SU-DHL-6 (cell line): ENCODE data around the gene ARMH3.
"Not testable (repeated sequence)": the region's sequence is repeated elsewhere in the genome, so short reads cannot be mapped to it uniquely, and the experiment has no call there.

Source experiments
- H2AFZ ChIP-seq: fragments of 200-600 bp; sonication (generic); 2 replicates; pipeline ENCODE4 v1.6.1; 2014; ENCODE audit warnings: low read depth, mild to moderate bottlenecking, moderate library complexity, mixed read lengths, antibody characterized with exemption, low read length; ENCODE audit not compliant: severe bottlenecking
- H3F3A ChIP-seq: fragments of 200-600 bp; shearing (Covaris generic); 2 replicates; pipeline ENCODE4 v1.6.0; 2016; ENCODE audit warnings: antibody characterized with exemption, mild to moderate bottlenecking; ENCODE audit not compliant: insufficient read depth
- H3K27ac ChIP-seq: fragments of 200-600 bp; sonication (generic); 2 replicates; pipeline ENCODE4 v1.5.1; 2016; ENCODE audit warnings: low read depth, mild to moderate bottlenecking, low read length, moderate library complexity, mixed read lengths
- H3K27me3 ChIP-seq: fragments of 200-600 bp; sonication (generic), shearing (Covaris generic); 2 replicates; pipeline ENCODE4 v1.6.0; 2014; ENCODE audit warnings: mild to moderate bottlenecking, low read length
- H3K36me3 ChIP-seq: fragments of 200-600 bp; sonication (generic); 2 replicates; pipeline ENCODE4 v1.6.1; 2014; ENCODE audit warnings: mild to moderate bottlenecking, low read length, mixed read lengths
- H3K4me2 ChIP-seq: fragments of 300-600, 200-600 bp; shearing (Covaris generic), sonication (generic); 2 replicates; pipeline ENCODE4 v1.6.0; 2014; ENCODE audit warnings: low read length, low read depth, mild to moderate bottlenecking; ENCODE audit not compliant: poor library complexity, severe bottlenecking
- H3K4me3 ChIP-seq: fragments of 200-600 bp; sonication (generic); 2 replicates; pipeline ENCODE4 v1.5.1; 2014; ENCODE audit warnings: antibody characterized with exemption, low read length, mild to moderate bottlenecking, mixed read lengths; ENCODE audit not compliant: insufficient read depth, poor library complexity, severe bottlenecking
- H3K79me2 ChIP-seq: fragments of 200-600 bp; sonication (generic); 2 replicates; pipeline ENCODE4 v1.6.1; 2014; ENCODE audit warnings: mild to moderate bottlenecking, low read length, moderate library complexity; ENCODE audit not compliant: insufficient read depth
- H3K9ac ChIP-seq: fragments of 200-600 bp; sonication (generic); 2 replicates; pipeline ENCODE4 v1.7.0; 2014; ENCODE audit warnings: mild to moderate bottlenecking, low read length
- H3K9me2 ChIP-seq: fragments of 200-600 bp; sonication (generic); replicated peaks from 2 replicates; pipeline ENCODE4 v1.6.1; 2014; ENCODE audit warnings: low read length; ENCODE audit not compliant: insufficient read depth
- H3K9me3 ChIP-seq: fragments of 200-600 bp; sonication (generic); 2 replicates; pipeline ENCODE4 v1.6.1; 2014; ENCODE audit warnings: low read length, mixed read lengths; ENCODE audit not compliant: insufficient read depth
- H4K20me1 ChIP-seq: fragments of 200-600 bp; sonication (generic); 2 replicates; pipeline ENCODE4 v1.6.1; 2014; ENCODE audit warnings: low read depth, mild to moderate bottlenecking, antibody characterized with exemption, low read length, moderate library complexity, mixed read lengths
- EZH2phosphoT487 ChIP-seq: fragments of 200-600 bp; sonication (generic), shearing (Covaris generic); conservative IDR thresholded peaks from 2 replicates; pipeline ENCODE4 v1.6.1; 2018; ENCODE audit warnings: mild to moderate bottlenecking, antibody characterized with exemption, low read length, moderate library complexity, mixed read lengths
- TF ChIP-seq, protein P1 (sequence below): fragments of 200-600 bp; sonication (generic); IDR thresholded peaks from one replicate; pipeline ENCODE4 v1.5.1; 2017; ENCODE audit warnings: antibody characterized with exemption, mild to moderate bottlenecking, low read length, moderate library complexity; ENCODE audit not compliant: insufficient read depth, poor library complexity, severe bottlenecking

ARMH3 gene

DNA sequence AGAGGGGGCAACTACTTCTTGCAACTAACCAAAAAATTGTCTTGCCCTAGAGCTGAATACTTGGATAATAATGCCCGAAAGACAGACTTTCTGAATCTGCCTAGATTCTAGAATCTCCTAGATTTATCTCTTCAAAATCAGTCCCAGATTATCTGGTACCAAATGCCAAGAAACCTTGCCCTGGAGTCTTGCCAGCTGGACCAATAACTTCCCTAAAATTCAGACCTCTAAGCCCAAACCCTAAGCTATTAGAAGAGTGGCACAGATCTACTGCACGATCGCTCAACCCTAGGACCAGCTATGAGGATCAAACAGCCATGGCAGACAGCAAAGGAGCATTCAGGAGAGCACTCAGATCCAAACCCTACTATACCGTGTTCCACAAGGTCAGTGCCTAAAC is 45.0 kb downstream of the ARMH3 start:
- H3K27me3 ChIP-seq = no peaks in the 10 kb centered on the region

DNA sequence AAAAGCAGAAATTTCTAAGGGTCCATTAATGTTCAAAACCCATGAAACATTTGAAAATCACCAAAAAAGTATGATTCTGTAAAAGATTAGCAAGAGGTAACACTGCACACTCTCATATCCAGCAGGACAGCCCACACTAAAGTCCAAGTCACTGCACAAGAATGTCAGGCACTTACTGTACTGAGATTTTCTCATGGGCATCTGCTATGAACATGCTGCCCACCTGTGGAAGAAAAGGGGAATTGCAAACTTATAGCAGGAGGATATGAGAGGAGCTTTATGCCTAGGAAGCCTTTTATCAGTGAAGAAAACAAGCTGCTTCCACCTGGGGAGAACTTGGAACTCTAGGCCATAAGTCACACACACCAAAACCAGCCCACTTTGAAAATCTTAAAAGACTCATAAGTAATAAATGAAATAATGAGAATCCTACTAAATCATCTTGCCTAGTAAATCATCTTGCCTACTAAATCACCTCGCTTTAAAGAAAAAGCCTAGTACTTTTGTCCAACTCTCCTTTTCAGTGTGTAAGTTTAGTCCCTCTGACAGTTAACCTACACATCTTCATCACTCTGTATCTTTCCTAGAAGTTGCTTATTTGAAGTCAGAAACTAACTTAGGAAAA is 46.1 kb downstream of the ARMH3 start:
- Histone ChIP-seq H3K27me3 (no peaks in the 10 kb centered on the region), H4K20me1 (no peaks in the 10 kb centered on the region), H3F3A (peaks cover 7% of the 10 kb centered on the region; the same call in 1 of the 2 replicates), H2AFZ (no peak overlapping the region), H3K36me3 (no peaks in the 10 kb centered on the region), H3K4me3 (no peak overlapping the region), H3K27ac (no peak overlapping the region), H3K4me2 (no peak overlapping the region), H3K9ac (no peak overlapping the region), H3K9me2 (no peaks in the 10 kb centered on the region), H3K79me2 (no peaks in the 10 kb centered on the region), H3K9me3 (no peaks in the 10 kb centered on the region)
- no peak for TF ChIP-seq EZH2phosphoT487
- TF ChIP-seq, protein P1, sequence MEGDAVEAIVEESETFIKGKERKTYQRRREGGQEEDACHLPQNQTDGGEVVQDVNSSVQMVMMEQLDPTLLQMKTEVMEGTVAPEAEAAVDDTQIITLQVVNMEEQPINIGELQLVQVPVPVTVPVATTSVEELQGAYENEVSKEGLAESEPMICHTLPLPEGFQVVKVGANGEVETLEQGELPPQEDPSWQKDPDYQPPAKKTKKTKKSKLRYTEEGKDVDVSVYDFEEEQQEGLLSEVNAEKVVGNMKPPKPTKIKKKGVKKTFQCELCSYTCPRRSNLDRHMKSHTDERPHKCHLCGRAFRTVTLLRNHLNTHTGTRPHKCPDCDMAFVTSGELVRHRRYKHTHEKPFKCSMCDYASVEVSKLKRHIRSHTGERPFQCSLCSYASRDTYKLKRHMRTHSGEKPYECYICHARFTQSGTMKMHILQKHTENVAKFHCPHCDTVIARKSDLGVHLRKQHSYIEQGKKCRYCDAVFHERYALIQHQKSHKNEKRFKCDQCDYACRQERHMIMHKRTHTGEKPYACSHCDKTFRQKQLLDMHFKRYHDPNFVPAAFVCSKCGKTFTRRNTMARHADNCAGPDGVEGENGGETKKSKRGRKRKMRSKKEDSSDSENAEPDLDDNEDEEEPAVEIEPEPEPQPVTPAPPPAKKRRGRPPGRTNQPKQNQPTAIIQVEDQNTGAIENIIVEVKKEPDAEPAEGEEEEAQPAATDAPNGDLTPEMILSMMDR = peak; percentile 48

More for the DNA sequence above, 45.0 kb downstream of the ARMH3 start:
- Histone ChIP-seq H3K9me3 (no peaks in the 10 kb centered on the region), H3K79me2 (no peaks in the 10 kb centered on the region), H3K9ac (no peak overlapping the region), H4K20me1 (no peaks in the 10 kb centered on the region), H3K27ac (no peak overlapping the region), H2AFZ (no peak overlapping the region), H3K4me2 (no peak overlapping the region), H3F3A (peaks cover 7% of the 10 kb centered on the region; the same call in 1 of the 2 replicates), H3K36me3 (no peaks in the 10 kb centered on the region), H3K4me3 (no peak overlapping the region), H3K9me2 (no peaks in the 10 kb centered on the region)
- no peak for TF ChIP-seq EZH2phosphoT487
- TF ChIP-seq, protein P1 = no peak

DNA sequence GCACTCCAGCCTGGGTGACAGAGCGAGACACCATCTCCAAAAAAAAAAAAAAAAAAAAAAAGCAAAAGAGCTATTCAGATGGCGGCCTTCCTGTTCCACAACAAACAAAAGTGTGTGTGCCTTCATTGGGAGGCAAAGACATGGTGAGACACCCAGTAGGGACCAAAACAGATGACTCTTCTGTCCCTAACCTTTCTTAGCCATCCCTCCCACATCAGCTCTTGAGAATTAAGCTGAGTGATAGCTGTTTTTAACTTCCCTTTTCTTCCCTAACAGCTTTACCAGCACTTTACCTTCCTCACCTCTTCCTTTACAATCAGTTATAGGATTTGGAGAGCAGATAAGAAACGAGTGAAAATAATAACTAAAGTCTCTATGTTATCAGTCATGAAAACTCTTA is 48.2 kb downstream of the ARMH3 start:
- Histone ChIP-seq H3K4me2 (no peak overlapping the region), H3K4me3 (no peak overlapping the region), H3K27me3 (no peaks in the 10 kb centered on the region), H3F3A (peaks cover 12% of the 10 kb centered on the region), H3K9ac (no peak overlapping the region), H3K36me3 (0 out of 2 replicates have a peak, but pooled peaks cover 4% of the 10 kb centered on the region), H2AFZ (no peak overlapping the region), H3K79me2 (no peaks in the 10 kb centered on the region), H3K27ac (no peak overlapping the region), H3K9me3 (no peaks in the 10 kb centered on the region), H4K20me1 (no peaks in the 10 kb centered on the region), H3K9me2 (no peaks in the 10 kb centered on the region)
- TF ChIP-seq, protein P1 = no peak

DNA sequence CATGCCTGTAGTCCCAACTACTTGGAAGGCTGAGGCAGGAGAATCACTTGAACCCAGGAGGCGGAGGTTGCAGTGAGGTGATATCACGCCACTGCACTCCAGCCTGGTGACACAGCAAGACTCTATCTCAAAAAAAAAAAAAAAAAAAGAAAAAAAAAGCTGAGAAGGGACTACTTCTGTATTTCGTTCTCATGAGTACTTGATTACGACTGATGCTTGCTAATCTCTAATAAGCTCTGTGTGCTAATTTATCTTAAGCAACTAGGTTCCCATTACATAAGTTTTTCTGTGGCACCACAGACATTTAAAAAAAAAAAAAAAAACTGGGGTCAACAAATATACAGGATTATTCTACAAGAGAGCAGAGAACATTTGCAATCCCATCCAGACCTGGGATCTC is 48.9 kb downstream of the ARMH3 start:
- H3K36me3 ChIP-seq, H4K20me1 ChIP-seq, H3K79me2 ChIP-seq, H3K27me3 ChIP-seq, H3K9me2 ChIP-seq, H3K27ac ChIP-seq, H3K4me2 ChIP-seq, H3K4me3 ChIP-seq, H3K9ac ChIP-seq, H2AFZ ChIP-seq, H3K9me3 ChIP-seq: not testable (repeated sequence)
- peaks cover 12% of the 10 kb centered on the region for H3F3A ChIP-seq
